ENCODE measurements around the gene METRNL.
"Not testable (repeated sequence)": the region's sequence is repeated elsewhere in the genome, so short reads cannot be mapped to it uniquely, and the experiment has no call there.

The METRNL gene

DNA sequence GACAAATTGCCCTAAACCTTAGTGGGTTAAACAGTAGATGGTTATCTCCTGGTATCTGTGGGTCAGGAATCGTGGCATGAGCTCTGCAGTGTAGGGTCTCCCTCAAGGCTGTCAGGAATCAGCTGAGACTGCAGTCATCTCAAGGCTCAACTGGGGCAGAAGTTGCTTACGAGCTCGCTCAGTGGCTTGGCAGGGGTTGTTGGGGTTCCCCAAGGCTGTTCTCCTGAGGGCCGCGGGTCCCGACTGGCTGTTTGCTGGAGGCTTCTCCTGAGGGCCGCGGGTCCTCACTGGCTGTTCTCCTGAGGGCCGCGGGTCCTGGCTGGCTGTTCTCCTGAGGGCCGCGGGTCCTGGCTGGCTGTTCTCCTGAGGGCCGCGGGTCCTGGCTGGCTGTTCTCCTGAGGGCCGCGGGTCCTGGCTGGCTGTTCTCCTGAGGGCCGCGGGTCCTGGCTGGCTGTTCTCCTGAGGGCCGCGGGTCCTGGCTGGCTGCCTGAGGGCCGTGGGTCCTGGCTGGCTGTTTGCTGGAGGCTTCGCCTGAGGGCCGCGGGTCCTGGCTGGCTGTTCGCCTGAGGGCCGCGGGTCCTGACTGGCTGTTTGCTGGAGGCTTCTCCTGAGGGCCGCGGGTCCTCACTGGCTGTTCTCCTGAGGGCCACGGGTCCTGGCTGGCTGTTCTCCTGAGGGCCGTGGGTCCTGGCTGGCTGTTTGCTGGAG, 60.3 kb downstream of the METRNL start:
- DNase-seq; in situ Hi-C loops (cut with HindIII; ENCODE audit: low pct_ligation_motif_present, low pct_unique_long_range_greater_than_20kb, low sequenced_read_pairs): not testable (repeated sequence)

DNA sequence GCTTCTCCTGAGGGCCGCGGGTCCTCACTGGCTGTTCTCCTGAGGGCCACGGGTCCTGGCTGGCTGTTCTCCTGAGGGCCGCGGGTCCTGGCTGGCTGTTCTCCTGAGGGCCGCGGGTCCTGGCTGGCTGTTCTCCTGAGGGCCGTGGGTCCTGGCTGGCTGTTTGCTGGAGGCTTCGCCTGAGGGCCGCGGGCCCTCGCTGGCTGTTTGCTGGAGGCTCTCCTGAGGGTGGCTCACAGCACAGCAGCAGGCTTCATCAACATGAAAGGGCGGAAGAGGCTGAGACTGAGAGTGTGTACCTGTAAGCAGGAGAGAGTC, 60.8 kb downstream of the METRNL start:
- in situ Hi-C loops (cut with HindIII; ENCODE audit: low pct_ligation_motif_present, low pct_unique_long_range_greater_than_20kb, low sequenced_read_pairs); DNase-seq: not testable (repeated sequence)

DNA sequence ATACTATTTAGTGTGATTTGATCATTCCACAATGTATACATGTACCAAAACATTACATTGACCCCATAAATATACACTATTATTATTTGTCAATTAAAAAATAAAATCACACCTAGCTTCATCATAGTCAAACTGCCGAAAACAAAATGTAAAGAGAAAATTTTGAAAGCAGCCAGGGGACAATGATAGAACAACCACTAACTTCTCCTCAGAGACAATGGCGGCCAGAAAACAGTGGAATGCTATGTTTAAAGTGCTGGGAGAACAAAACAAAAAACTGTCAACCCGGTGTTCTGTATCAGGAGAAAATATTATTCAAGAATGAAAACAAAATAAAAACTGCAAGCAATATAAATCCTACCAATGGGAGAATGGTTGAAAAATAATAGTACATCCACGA, 63.2 kb downstream of the METRNL start:
- in situ Hi-C loops (cut with HindIII; ENCODE audit: low pct_ligation_motif_present, low pct_unique_long_range_greater_than_20kb, low sequenced_read_pairs): no loop called here
- DNase-seq: no peak

DNA sequence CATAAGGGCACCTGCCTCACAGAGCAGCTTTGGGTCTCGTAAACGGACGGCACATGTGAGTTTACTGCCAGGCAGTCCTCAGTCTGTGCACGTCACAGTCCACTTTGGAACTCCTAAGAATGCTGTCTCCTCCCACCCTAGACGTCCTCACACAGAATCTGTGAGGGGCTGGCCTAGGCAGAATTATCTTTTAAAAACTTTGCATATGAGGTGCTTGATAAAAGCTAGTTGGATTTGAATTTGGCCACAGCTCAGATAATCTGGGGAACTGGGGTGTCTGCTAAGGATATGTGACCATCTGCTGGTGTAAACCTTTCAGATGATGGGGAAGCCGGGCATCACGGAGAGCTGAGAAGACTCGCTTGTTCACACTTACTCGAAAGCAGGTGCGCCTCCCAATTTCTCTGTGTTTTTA, 64.4 kb downstream of the METRNL start:
- in situ Hi-C loops (cut with HindIII; ENCODE audit: low pct_ligation_motif_present, low pct_unique_long_range_greater_than_20kb, low sequenced_read_pairs): no loop called here
- no peak for DNase-seq
